Astrocyte of the spinal cord (primary cell): ENCODE results near the gene STBD1.

Experiments used
- DNase-seq: peaks from one replicate; pipeline ENCODE4 v3.0.0; 2011; ENCODE audit warnings: low read depth, low spot score
- H3K4me3 ChIP-seq: 2 replicates; pipeline ENCODE4 v1.5.1; 2011; ENCODE audit warnings: low read depth, mild to moderate bottlenecking, low read length, moderate library complexity
- CTCF ChIP-seq: IDR thresholded peaks from 2 replicates; pipeline ENCODE4 v1.5.1; 2012; ENCODE audit warnings: low read depth, mild to moderate bottlenecking, low read length, inconsistent platforms
- in situ Hi-C: cut with HindIII; loops from 2 replicates; pipeline ENCODE4 v1.10.0; 2017; ENCODE audit warnings: low sequenced_read_pairs

The STBD1 gene

GRCh38 chr4:76267811-76268210 is 38.7 kb upstream of the STBD1 start:
- no peak for TF ChIP-seq CTCF
- in situ Hi-C loops: no loop called here
- DNase-seq: no peak
- no peak overlapping the region for H3K4me3 ChIP-seq

GRCh38 chr4:76270244-76271175 is 36.0 kb upstream of the STBD1 start:
- no peak overlapping the region for H3K4me3 ChIP-seq
- TF ChIP-seq CTCF: no peak
- in situ Hi-C loops: no loop called here
- no peak for DNase-seq

GRCh38 chr4:76271248-76271647 is 35.3 kb upstream of the STBD1 start:
- in situ Hi-C loops: no loop called here

GRCh38 chr4:76272073-76272472 is 34.5 kb upstream of the STBD1 start:
- no peak overlapping the region for H3K4me3 ChIP-seq
- no peak for TF ChIP-seq CTCF
- in situ Hi-C loops: no loop called here

More at GRCh38 chr4:76271248-76271647, 35.3 kb upstream of the STBD1 start:
- no peak for DNase-seq
- H3K4me3 ChIP-seq: no peak overlapping the region
- TF ChIP-seq CTCF: no peak

GRCh38 chr4:76272582-76272981 is 34.0 kb upstream of the STBD1 start:
- no peak for TF ChIP-seq CTCF
- no peak for DNase-seq
- H3K4me3 ChIP-seq: no peak overlapping the region
- in situ Hi-C loops: no loop called here

More at GRCh38 chr4:76272073-76272472, 34.5 kb upstream of the STBD1 start:
- no peak for DNase-seq

- in situ Hi-C loops: no loop called here
- H3K4me3 ChIP-seq: no peak overlapping the region
- no peak for DNase-seq
- TF ChIP-seq CTCF: no peak
Measured at GRCh38 chr4:76272999-76273398, 33.5 kb upstream of the STBD1 start.
